ENCODE measurements around the gene PA2G4. TPM values are rescaled to one million over a fixed set of nuclear protein-coding genes. Genes with fewer than 3 reads are reported as not detected.
A peak's percentile ranks its signal among the peaks of the same experiment; 100 is the strongest.

PA2G4 gene
- total RNA-seq, 1 experiment from 2014 or later = 233 TPM

DNA sequence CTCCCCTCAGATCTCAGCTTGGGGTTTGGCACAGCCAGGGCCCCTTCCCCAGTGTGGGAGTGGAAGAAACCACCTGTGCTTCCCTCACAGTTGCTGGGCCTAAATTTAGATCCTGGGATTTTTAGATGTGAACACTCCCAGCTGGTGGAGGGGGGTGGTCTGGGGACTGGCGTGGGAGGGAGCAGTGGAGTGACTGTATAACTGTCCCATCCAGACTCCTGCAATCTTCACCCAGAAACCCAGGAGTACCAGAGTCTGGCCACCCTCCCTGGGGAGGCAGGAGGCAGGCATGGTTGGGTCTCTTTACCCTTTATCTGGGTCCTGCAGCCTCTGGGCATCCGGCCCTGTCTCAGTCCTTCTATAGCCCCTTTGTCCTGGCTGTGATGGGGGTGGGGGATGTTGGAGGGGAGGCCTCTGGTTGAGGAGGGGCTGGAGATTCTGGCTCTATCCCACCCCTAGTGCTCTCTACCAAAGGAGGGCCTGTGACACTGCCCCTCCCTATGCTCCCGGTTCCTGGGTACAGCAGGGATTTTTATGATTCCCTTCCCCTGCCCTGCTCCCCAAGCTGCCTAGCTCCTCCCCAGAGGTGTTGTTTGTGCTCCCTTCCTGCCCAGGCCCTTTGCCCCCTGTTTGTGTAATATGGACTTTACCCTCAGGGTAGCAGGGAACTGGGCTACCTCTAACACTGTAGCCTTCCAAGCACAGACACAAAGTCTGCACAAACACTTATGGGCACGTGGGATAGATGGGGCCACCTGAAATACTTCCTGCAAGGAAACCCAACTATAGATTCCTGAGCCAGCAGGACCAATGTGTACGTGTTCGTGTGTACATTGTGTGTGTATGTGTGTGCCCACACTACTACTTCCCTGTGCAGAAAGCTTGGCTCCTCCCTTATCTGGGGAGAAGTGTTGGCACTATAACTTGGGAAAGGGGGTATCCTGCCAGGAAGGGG, 22.7 kb upstream of the PA2G4 start:
- Mint-ChIP-seq H3K9me3 (ENCODE audit: low read depth, unreplicated experiment) (no peaks in the 10 kb centered on the region), H3K27ac (ENCODE audit: unreplicated experiment) (peak overlapping the region; percentile 95), H3K4me3 (ENCODE audit: low read depth, unreplicated experiment) (peak overlapping the region; percentile 99), H3K4me1 (ENCODE audit: low read depth, unreplicated experiment) (peaks cover 31% of the 10 kb centered on the region), H3K27me3 (ENCODE audit: unreplicated experiment) (no peaks in the 10 kb centered on the region), H3K36me3 (ENCODE audit: insufficient read depth, unreplicated experiment) (peaks cover 69% of the 10 kb centered on the region)
- TF ChIP-seq, protein P1, sequence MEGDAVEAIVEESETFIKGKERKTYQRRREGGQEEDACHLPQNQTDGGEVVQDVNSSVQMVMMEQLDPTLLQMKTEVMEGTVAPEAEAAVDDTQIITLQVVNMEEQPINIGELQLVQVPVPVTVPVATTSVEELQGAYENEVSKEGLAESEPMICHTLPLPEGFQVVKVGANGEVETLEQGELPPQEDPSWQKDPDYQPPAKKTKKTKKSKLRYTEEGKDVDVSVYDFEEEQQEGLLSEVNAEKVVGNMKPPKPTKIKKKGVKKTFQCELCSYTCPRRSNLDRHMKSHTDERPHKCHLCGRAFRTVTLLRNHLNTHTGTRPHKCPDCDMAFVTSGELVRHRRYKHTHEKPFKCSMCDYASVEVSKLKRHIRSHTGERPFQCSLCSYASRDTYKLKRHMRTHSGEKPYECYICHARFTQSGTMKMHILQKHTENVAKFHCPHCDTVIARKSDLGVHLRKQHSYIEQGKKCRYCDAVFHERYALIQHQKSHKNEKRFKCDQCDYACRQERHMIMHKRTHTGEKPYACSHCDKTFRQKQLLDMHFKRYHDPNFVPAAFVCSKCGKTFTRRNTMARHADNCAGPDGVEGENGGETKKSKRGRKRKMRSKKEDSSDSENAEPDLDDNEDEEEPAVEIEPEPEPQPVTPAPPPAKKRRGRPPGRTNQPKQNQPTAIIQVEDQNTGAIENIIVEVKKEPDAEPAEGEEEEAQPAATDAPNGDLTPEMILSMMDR (IDR thresholded peaks at IDR 0.05; ENCODE audit: unreplicated experiment) = no peak
- CTCF ChIA-PET = interaction anchor here (0.6 to 1.4 kb wide), 4 partner anchors 11 to 24 kb away, joined by 3 to 6 read pairs (median 3); partner anchors contain the start of gene PA2G4
- DNase-seq = peak; percentile 60
- no TSS peak for BruUV-seq (replicated peaks)
- intact Hi-C loops (cut with micrococcal nuclease; ENCODE audit: unreplicated experiment) = no loop called here

DNA sequence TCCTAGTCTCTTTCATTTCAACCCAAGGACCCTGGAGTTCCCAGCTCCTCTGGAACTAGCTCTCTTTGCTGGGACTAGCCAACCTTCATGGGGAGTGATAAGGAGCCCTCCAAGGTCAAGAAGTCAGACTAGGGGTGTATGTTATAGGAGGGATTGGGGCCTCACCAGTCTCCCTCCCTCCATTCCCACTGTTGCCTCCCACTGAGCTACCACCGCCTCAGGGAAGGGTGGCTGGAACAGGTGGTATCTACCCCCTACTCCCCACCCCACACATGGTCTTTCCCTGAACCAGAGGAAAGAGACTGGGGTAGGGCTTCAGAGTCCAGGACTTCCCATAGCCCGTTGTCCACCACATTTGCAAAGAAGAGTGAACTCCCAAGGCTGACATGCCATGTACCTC, 22.0 kb upstream of the PA2G4 start:
- H3K9me3 Mint-ChIP-seq (ENCODE audit: low read depth, unreplicated experiment) = no peaks in the 10 kb centered on the region
- H3K4me3 Mint-ChIP-seq (ENCODE audit: low read depth, unreplicated experiment) = peak overlapping the region; percentile 99
- peaks cover 75% of the 10 kb centered on the region for H3K36me3 Mint-ChIP-seq (ENCODE audit: insufficient read depth, unreplicated experiment)
- CTCF ChIA-PET = interaction anchor here (0.9 kb wide), 1 partner anchor 22 kb away, joined by 3 read pairs; the partner anchor contains the start of gene PA2G4
- intact Hi-C loops (cut with micrococcal nuclease; ENCODE audit: unreplicated experiment) = no loop called here
- DNase-seq = no peak
- H3K27ac Mint-ChIP-seq (ENCODE audit: unreplicated experiment) = no peak overlapping the region
- peaks cover 34% of the 10 kb centered on the region for H3K4me1 Mint-ChIP-seq (ENCODE audit: low read depth, unreplicated experiment)
- BruUV-seq (replicated peaks) = no TSS peak
- H3K27me3 Mint-ChIP-seq (ENCODE audit: unreplicated experiment) = no peaks in the 10 kb centered on the region
- TF ChIP-seq, protein P1 (IDR thresholded peaks at IDR 0.05; ENCODE audit: unreplicated experiment) = no peak

- H3K4me3 Mint-ChIP-seq (ENCODE audit: low read depth, unreplicated experiment) = no peak overlapping the region
- H3K4me1 Mint-ChIP-seq (ENCODE audit: low read depth, unreplicated experiment) = peaks cover 34% of the 10 kb centered on the region
- peaks cover 77% of the 10 kb centered on the region for H3K36me3 Mint-ChIP-seq (ENCODE audit: insufficient read depth, unreplicated experiment)
- H3K27ac Mint-ChIP-seq (ENCODE audit: unreplicated experiment) = no peak overlapping the region
- no peak for DNase-seq
- no peaks in the 10 kb centered on the region for H3K9me3 Mint-ChIP-seq (ENCODE audit: low read depth, unreplicated experiment)
- TF ChIP-seq, protein P1 (IDR thresholded peaks at IDR 0.05; ENCODE audit: unreplicated experiment) = no peak
- H3K27me3 Mint-ChIP-seq (ENCODE audit: unreplicated experiment) = no peaks in the 10 kb centered on the region
- intact Hi-C loops (cut with micrococcal nuclease; ENCODE audit: unreplicated experiment) = no loop called here
- BruUV-seq (replicated peaks) = no TSS peak
- CTCF ChIA-PET = no interaction called here
These were observed 21.4 kb upstream of the PA2G4 start for GRCh38 chr12:56082967-56083366.

GRCh38 chr12:56084958-56085543, 19.3 kb upstream of the PA2G4 start:
- H3K27me3 Mint-ChIP-seq (ENCODE audit: unreplicated experiment) = no peaks in the 10 kb centered on the region
- intact Hi-C loops (cut with micrococcal nuclease; ENCODE audit: unreplicated experiment) = no loop called here
- TF ChIP-seq, protein P1 (IDR thresholded peaks at IDR 0.05; ENCODE audit: unreplicated experiment) = peak; percentile 46
- H3K9me3 Mint-ChIP-seq (ENCODE audit: low read depth, unreplicated experiment) = no peaks in the 10 kb centered on the region
- BruUV-seq (replicated peaks) = no TSS peak
- peak; percentile 37 for DNase-seq
- CTCF ChIA-PET = interaction anchor here (0.7 kb wide), 2 partner anchors 17 to 20 kb away, joined by 3 read pairs; no protein-coding TSS in a partner anchor
- peaks cover 73% of the 10 kb centered on the region for H3K36me3 Mint-ChIP-seq (ENCODE audit: insufficient read depth, unreplicated experiment)
- no peak overlapping the region for H3K4me3 Mint-ChIP-seq (ENCODE audit: low read depth, unreplicated experiment)
- H3K4me1 Mint-ChIP-seq (ENCODE audit: low read depth, unreplicated experiment) = peaks cover 34% of the 10 kb centered on the region
- no peak overlapping the region for H3K27ac Mint-ChIP-seq (ENCODE audit: unreplicated experiment)

Measured in Calu3 (cell line).